ENCODE measurements around the gene ATF7.
"Not testable (repeated sequence)": the region's sequence is repeated elsewhere in the genome, so short reads cannot be mapped to it uniquely, and the experiment has no call there.

The ATF7 gene

DNA sequence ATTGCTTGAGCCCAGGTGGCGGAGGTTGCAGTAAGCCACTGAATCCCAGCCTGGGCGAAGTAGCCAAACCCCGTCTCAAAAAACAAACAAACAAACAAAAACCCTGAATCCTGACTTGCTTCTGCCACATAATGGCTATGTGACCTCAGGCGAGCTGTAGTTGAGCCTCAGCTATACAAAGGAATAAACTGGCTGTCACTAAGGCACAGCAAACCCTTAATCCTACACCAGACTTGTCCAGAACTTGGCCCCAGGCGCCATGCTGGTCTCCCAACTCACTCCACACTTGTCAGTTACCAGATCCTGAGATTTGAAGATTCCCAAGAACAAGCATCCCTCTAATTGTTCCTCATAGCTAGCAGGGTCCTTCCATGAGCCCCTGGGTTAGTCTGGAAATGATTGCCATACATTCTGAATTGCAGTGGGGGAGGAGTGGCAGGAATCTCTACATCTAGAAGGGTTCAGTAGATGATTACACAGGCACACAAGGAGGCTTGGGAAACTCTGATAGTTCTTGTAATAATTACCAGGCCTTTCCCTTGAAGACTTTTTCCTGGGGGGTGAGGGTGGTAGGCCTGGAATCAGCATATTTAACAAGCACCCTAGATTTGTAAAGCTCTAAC, 136.8 kb downstream of the ATF7 start:
- DNase-seq (ENCODE audit: insufficient read length, low spot score) (no peak), FAIRE-seq (no peak)

DNA sequence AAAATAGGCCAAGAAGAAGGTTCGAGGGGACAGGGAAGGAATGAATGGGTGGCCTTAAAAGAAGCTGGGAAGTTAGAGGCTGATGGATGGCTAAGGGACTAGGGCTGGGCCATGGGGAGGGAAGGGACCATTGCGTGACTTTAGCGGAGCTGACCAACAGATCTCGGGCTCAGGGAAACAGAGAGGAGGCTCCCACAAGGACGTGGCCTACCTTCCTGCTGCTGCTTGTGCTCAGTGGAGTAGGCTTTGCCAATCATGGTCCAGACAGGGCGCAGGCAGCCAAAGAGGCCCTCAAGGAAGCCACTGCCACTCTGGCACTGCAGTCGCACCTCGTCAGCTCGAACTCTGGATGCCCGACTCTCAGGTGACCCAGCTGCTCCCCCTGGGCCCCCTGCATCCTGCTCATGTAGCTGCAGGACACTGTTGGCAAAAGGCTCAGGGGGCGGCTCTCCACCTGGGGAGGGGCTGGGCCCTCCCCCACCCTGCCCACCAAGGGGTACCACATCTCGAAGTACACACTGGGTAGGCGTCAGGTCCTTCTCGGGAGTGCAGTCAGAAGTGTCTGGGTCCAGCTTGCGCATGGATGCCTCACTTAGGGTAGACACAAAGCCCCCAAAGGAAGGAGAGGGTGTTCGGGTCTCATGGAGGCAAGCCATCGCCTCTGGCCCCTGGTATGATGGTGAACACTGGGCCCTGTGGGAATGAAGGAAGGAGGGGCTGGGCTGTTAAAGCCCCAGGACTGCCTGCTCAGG, 139.3 kb downstream of the ATF7 start:
- no peak for DNase-seq (ENCODE audit: insufficient read length, low spot score)
- no peak for FAIRE-seq

DNA sequence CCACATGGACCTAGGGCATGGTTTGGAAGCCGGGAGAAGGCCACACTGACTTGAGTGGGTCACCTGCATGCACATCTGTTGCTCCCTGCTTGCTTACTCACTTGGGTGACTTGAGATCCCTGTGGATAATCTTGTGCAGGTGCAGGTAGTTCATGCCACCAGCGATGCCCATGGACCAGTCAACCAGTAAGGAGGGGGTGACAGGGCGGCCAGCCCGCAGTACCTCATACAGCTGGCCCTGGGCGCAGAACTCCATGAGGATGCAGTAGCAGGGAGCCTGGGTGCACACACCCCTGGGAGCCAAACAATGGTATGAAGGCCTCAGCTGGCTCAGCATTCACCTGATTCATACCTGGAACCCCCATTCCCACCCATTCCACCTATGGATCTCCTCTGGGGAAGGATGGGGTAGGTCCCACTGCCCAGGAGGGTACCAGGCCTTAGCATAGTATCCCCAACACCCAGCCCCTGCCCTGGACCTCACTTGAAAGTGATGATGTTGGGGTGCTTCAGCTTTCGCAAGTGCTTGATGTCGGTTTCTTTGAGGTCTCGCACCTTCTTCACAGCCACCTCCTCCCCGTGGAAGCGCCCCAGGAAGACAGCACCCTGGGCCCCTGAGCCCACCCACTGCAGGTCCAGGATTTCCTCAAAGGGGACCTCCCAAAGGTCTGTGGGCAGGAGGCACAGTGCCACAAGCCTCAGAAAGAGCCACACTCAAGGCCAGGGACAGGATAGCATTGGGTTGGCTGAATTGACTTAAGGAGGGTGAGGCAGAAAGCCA, 140.0 kb downstream of the ATF7 start:
- FAIRE-seq, result no peak
- no peak for DNase-seq (ENCODE audit: insufficient read length, low spot score)

DNA sequence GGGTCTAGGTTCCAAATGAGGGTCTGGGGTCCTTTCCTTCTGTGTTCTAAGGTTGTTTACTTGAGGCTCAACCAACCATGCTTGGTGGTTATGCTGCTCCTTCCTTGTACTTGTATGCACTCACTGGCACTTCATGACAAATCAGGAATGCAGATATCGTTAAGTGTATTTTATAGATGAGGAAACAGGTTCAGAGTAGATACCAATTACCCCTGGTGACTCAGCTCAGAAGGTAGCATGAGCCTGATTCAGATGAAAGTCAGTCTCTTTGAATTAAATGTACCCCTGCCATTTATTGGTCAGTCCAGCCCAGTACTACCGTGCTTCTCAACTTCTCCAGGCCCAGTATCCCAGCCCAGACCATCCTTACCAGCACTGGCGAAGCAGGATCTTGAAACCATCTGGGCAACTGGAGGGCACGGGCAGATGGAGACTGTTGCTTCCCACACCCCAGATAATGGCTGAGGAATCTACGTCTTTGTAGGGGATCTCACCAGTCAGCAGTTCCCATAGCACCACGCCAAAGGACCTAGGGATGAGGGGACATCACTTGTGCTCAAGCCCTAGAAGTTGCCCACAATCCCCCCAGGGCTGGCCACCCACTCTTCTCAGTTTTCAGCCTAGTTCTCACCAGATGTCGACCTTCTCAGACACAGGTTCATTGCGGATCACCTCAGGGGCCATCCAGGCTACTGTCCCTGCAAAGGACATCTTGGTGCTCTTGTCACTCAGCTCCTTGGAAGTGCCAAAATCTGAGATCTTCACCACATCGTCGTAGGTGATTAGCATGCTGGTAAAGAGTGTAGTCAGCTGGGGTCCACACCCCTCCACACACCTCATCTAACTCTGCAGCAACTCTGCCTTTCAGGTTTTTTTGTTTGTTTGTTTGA, 141.3 kb downstream of the ATF7 start:
- DNase-seq (ENCODE audit: insufficient read length, low spot score), result no peak
- FAIRE-seq, result no peak

DNA sequence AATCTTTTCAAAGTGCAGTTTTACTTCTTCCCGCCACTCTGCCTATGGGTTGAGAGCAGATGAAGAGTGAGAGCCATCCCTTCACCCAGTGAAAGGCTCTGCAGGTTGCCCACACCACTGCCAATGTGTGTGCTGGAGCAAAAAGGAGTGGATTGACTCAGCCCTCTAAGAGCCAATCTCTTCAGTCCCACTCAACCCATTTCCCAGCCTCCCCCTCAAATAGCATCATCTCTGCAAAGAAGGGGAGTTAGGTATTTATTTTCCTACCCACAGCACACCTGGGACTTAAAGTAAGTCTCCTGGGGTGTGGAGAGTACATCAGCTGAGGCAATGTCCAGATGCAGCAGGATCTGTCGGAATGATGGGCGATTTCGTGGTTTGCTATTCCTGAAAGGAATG, 142.2 kb downstream of the ATF7 start:
- DNase-seq (ENCODE audit: insufficient read length, low spot score), result no peak
- no peak for FAIRE-seq

DNA sequence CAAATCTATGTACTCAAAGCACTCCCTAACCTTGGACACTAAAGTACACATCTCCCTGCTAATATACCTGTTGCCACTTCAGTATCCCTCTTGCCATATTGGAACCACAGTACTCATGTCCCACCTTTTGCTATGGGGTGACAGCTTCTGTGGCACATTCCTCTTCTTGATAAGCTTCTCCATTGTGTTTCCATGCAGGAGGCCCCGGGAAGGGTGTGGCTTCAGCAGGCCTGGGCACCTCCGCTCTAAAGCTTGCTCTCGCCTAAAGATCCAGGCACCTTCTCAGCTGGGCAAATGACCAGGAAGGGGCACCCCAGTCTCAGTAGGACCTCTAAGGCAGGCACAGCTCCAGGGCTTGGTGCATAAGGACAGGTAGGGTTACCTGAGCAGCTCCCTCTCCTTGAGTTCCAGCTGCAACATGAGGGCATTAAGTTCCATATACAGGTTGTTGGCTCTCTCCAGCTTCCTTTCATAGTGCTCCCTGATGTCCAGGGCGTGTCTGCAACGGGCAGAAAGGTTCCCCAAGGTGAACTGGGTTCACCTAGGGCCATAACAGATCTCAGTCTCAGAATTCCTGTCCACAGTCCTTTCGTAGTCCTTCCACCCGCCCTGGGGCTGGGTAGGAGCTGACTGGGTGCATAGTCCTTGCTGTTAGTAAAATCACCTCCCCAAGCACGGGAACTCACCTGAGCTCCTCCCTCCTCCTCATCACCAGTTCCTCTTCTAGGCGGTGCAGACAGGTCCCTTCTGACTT, 142.8 kb downstream of the ATF7 start:
- DNase-seq (ENCODE audit: insufficient read length, low spot score), result no peak
- no peak for FAIRE-seq

DNA sequence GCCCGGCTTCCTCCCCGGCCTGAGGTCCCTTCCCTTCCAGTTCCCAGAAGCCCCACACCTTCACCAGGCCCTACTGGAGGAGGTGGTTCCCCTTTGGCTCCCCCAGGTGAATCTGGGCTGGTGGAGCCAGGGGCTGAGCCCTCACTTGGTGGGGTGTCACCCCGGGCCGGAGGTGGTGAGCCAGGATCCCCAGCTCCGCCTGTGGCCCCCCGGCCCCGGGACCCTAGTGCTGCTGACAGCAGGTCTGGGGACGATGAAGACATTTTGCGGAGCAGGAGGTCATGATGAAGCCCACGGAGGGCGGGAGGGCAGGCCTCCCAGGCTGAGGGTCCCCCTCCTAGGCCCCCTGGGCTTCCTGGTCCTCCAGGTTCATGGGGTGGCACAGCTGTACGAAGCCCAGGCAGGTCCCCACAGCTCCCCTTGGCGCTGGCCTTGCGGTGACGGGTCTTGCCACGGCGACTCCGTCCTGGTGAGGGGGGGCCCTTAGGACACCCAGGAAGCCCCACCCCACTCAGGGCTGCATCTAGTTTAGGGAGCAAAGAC, 143.5 kb downstream of the ATF7 start:
- FAIRE-seq, result no peak
- DNase-seq (ENCODE audit: insufficient read length, low spot score), result no peak

DNA sequence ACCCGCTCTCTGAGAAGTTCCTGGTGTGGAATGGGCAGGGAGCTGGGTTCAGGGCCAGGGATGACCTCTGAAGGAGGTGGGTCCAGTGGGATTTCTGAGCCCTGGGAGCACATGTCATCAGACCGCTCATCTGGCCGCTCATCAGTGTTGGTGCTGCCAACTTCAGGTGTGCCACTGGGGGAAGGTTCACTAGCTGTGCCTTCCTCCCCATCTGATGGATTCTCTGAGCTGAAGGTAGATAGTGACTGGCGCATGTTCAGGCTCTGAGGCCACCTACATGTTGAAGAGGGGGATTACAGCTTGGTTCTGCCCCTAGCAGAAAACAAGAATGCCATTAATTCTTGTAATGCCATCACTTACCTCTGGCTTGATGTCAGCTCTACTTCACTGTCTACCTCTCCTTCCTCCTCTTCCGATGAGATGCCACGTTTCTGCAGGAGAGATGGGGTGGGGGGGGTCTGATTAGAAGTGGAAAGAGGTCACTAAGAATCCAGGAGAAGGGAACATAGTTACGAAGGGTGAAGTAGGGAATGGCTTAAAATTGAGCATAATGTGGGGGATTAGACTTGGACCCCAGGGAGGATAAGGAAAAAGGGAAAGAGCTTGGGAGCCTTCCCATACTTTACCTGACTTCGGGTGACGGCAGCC, 144.1 kb downstream of the ATF7 start:
- no peak for FAIRE-seq
- DNase-seq (ENCODE audit: insufficient read length, low spot score), result no peak

DNA sequence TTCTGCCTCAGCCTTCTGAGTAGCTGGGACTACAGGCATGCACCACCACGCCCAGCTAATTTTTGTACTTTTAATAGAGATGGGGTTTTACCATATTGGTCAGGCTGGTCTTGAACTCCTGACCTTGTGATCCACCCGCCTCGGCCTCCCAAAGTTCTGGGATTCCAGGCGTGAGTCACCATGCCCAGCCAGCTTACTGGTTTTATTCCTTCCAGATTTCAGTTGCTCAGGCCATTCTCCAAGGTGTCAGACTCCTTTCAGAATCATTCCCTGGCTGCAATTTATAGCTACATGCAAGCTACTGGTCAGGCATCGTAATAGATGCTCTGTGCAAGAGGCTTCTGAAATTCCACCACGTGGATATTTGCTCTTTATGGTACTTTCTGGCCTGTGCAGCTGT, 144.7 kb downstream of the ATF7 start:
- FAIRE-seq; DNase-seq (ENCODE audit: insufficient read length, low spot score): not testable (repeated sequence)

DNA sequence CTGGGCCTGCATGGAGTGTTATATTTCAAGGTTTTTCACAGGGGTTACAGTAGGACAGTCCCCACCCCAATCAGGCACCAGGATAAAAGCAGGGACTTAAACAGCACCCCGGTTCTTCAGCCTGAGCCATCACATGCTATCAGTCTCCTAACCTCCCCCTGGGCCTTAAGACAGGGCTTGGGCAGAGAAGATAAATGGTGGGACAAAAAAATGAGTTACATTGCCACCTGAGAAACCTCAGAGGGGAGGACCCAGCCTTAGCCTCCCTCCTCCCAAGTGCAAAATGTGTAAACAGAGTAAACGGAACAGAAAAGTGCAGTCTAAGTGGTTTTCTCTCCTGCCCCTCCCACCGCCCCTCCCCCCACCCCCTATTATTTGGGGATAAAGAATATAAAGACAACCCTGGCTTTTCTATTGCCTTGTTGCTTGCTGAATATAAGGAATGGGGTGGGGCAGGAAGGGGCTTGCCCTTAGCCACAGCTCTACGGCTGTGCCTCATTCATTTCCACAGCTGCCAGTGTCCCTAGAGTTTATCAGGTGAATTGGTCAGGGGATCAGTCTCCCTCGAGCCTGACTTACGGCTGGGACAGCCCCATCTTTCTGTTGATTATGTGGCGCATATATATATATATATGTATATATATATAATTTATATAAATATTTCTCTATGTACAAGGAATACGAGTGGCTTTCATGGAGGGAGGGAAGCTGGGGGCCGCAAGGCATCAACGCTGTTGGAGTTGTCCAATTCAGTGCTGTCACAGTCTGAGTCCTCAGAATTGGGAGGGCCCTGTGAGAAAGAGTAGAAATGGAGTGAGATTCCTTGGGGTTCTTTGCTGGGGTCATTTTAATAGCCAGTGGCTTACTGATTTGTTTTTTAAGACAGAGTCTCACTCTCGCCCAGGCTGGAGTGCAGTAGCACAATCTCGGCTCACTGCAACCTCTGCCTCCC, 145.4 kb downstream of the ATF7 start:
- FAIRE-seq, result no peak
- DNase-seq (ENCODE audit: insufficient read length, low spot score), result no peak

DNA sequence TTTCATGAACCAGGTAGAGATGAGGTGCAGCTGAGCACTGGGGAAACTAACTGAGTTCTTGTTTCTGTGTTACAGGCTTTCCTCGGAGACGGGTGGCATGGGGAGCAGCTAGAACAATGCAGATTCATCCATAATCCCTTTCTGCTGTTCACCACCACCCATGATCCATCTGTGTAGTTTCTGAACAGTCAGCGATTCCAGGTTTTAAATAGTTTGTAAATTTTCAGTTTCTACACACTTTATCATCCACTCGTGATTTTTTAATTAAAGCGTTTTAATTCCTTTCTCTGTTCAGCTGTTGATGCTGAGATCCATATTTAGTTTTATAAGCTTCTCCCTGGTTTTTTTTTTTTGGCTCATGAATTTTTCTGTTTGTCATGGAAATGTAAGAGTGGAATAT, 146.9 kb downstream of the ATF7 start:
- DNase-seq (ENCODE audit: insufficient read length, low spot score) (no peak), FAIRE-seq (no peak)

DNA sequence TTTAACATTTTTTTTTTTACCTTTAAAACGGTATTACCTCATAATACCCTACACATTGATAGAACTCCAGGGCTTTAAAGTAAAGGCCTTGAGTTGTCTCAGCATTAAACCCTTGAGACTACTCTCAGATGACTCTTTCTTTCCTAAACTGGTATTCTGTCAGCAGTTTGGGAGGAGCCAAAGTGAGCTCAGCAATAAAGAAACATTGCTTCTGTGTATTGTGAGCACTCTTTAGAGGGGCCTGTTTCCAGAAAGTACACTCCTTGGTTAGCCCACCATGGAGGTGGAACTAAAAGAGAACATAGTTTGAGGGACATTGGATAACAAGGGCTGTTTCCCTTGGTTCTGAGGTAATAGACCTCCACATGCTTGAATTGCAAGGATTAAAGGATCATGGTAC, 147.3 kb downstream of the ATF7 start:
- no peak for FAIRE-seq

DNA sequence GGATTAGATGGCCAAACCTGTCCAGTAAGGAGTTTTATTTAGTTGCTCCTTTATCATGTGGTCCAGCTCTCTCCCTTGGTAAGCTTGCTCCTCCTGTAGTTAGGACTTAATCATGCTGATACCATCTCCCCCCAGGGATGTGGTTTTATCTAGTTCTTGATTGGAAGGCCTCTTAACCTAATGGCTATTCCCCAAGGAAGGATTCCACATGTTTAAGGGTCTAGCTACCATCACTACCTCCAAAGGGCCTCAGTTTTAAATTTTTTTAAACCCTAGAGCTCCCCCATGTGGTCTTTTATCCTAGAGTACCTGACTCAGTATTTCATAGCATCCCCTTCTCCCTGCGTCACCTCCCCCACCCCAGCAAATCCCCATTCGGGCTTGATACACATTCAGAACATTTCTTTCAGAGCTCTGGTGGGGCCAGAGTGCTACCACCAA, 149.4 kb downstream of the ATF7 start:
- DNase-seq (ENCODE audit: insufficient read length, low spot score), result no peak
- FAIRE-seq, result no peak

More for the DNA sequence above, 147.3 kb downstream of the ATF7 start:
- DNase-seq (ENCODE audit: insufficient read length, low spot score), result no peak

DNA sequence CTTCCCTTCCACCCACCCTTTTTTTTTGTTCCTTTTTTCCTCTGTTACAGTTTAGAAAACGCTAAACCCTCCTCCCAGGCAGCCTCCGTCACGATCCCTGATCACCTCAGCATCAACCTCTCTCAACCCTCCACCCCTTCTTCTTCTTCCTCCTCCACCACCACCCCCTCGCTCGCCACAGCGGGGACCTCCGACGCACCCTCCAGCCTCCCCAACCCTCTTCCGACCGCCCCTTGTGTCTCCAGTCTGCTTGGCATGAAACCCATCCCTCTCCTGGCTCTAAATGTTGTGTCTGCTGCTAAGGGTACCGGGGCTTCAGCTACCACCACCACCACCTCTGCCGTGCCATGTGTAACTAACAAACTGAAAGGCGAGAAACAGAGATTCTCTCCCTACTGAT, 151.4 kb downstream of the ATF7 start:
- no peak for DNase-seq (ENCODE audit: insufficient read length, low spot score)
- FAIRE-seq, result no peak

DNA sequence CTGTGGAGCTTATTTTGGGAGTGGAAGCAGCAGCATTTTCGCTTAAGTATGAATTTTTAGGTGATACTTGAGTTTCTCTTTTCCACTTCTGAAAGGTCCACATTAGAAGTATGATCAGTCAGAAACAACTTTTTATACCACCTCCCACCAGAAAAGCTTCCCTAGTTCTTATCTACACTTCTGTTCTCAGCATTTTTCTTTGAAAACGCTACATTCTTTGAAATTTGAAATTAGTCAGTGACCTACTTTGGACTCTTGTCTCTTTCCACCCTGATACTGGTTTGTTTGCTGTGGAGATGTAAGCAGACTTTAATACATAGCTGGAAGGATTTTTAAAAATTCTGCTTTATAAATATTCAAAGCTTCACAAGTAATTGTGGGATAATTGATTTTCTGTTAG, 152.1 kb downstream of the ATF7 start:
- DNase-seq (ENCODE audit: insufficient read length, low spot score) (no peak), FAIRE-seq (no peak)

DNA sequence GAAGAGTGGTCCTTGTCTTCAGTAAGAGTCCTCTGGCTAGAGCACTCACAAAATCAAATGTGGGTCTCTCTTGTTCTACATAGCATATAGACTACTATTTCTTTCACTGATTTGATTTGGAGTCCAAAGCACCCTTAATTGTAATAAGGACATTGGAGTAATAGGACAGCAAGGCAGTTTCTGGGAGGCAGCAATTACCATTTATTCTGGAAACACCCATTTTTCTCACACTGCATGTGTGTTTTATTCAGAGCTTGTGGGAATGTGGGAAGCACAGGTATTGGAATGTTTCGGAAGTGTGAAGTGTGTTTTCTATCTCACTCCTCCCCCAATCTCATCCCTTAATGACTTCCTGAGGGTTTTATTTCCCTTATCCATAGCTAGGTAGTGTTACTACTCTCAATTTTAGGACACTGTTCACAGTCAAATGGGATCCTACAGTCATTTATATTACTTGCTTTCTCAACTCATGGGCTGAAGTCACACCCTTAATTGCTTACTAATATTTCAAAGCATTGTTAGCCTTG, 154.1 kb downstream of the ATF7 start:
- FAIRE-seq, result no peak
- no peak for DNase-seq (ENCODE audit: insufficient read length, low spot score)

DNA sequence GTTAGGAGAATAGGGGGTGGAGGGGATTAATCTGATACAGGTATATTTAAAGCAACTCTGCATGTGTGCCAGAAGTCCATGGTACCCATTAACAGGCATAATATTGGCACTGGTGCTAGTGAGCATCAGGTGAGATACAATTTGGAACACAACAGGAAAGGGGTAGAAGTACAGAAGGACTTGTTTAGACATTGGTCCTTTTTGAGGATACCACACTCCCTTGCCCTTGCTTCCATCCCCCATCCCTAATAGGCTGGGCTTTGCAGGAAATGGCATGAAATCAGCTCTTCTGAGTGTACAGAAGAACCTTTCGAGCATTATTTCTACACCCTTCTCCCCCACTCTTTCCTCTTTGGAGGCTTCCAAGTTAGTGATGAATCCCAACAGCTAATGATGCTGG, 157.9 kb downstream of the ATF7 start:
- no peak for FAIRE-seq

DNA sequence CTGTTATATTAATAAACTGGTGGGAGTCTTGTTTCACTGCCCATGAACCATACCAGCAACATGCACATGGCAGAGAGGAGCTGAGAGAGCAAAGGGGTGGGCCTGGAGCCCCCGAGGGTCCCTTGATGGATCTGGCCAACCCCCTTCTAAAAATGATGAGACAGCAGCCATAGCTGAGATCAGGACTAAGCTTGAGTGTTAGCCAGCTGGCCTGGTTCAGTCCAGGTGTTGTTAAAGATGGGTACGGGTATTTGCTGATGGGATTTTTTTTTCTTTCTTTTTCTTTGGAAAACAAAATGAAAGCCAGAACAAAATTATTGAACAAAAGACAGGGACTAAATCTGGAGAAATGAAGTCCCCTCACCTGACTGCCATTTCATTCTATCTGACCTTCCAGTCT, 158.3 kb downstream of the ATF7 start:
- no peak for DNase-seq (ENCODE audit: insufficient read length, low spot score)
- no peak for FAIRE-seq

More for the DNA sequence above, 157.9 kb downstream of the ATF7 start:
- no peak for DNase-seq (ENCODE audit: insufficient read length, low spot score)

Measured in GM19239 (cell line).